GM03348 (cell line): Measurements from ENCODE around the gene ARPC5L.
"Not testable (repeated sequence)": the region's sequence is repeated elsewhere in the genome, so short reads cannot be mapped to it uniquely, and the experiment has no call there.

Experiments
- DNase-seq: peaks from one replicate; pipeline ENCODE4 v3.0.0; 2012; ENCODE audit warnings: low spot score

Gene ARPC5L

DNA sequence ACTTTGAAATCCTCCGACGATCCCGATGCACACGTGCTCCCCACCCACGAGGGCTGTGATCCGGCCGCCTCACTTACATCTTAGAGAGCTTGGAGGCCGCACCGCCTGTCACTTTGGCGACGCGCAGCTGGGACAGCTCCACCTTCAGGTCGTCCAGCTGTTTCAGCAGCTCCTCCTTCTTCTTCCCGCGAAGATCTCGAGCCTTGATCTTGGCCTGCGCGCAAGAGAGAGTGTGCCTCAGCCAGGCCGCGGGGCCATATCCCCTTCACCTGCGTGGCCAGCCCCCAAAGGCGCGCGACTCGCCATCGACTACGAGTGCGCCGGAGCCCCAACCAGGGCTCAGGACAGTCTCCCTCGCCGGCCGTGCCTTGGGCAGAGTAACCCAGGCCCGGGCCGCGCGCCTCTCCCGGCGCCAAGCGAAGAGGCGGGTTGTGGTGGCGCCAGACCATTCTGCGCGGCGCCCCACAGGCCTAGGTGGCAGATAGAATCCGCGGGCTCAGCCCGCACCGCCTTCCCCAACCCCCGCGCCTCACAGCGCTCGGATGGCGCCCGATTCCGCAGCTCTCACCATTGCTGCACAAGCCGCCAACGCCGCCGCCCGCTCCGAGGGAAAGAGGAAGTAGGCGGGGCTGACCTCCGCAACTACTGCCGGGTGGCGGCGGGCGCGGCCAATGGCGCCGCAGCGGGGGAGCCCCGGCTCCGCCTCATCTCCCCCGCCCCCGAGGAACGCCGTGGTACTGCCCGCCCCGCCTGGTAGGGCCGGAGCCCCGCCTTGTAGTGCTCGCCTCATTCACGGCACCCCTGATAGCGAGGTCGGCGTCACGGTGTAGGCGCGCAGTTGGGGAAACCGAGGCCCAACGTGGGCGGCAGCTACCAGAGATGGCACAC lies at the start of gene ARPC5L, which contains the start of gene RPL35:
Gene ARPC5L (plus strand): TSS at position 789 of the 888 bp plus-strand sequence. CDS start 7,161 bp downstream, outside the sequence.
Gene RPL35 (minus strand): TSS at position 616 of the 888 bp plus-strand sequence. CDS start 45 bp downstream, at position 571.
- peak; percentile 99 for DNase-seq

DNA sequence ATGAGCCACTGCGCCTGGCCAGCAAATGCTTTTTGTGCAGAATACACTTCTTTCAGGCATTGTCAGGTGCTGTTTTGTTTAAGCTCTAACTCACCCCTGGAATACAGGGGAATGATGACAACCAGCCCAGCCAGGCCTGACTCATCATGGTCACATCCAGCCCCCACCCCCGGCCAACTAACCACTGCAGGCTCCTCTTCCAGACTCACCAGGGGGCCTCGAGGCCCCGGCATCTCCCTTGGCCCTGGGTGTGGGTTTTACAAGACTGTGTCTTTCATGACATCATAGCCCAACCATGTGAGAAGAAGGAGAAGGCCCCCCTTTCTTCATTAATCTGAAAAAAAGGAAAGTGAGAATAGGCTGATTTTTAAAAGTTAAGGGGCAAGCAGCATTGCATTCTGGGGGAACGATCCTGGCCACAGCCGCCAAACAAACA lies 49.5 kb upstream of the ARPC5L start:
- peak; percentile 79 for DNase-seq

DNA sequence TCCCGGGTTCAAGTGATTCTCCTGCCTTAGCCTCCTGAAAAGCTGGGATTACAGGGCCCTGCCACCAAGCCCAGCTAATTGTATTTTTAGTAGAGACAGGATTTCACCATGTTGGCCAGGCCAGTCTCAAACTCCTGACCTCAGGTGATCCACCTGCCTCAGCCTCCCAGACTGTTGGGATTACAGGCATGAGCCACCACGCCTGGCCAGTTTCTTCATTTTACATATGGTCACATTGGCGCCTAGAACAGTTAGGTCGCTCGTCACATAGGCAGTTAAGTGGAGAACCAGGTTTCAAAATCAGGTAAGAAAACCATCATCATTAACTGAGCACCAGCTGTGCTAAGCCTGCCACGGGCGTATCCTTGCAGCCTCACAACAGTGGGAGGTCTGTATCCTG lies 48.9 kb upstream of the ARPC5L start:
- no peak for DNase-seq

DNA sequence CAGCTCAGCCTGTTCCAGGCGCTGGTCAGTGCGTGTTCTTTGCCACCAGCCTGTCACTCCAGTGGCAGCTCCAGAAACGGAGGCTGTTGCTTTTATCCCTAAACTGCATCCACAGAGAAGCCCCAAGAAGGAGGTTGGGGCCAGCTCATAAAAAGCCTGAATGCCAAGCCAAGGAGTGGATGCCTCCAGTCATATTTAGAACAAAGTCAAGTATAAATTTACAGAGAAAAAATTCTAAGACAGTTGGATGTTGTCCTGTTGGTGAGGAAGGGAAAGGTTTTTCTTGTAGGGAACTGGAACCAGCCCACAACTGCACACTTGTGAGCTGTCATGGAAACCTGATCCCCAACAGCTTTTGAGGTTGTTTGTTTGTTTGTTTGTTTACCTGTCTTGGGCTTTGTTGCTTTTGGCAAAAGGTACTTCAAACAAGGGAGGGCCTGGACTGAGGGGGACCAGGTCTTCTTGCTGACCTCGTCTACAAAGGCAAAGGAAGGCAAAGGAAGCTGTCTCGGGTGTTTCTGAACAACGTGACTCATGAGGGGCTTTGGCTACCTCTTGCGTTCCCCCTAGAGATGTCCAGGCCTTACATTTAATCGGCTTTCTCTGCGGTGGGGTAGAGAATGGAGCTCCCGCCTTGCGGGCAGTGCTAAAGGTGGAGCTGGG lies 48.3 kb upstream of the ARPC5L start:
- DNase-seq = no peak

DNA sequence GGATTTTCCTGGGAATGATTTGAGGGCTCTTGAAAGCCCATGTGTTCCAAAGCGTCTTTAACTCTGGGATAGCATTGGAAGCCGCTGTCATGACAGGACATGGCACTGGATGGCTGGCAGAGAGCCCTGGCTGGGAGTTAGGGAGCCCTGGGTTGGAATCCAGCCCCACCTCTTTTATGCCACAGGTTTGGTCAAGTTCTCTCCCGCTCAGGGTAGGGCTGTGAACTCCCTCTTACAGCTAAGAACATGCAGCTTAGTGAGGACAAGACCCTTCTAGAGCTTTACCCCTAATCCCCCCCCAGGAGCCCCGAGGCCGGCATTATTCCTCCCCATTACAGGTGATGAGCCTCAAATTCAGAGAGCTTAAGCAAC lies 47.8 kb upstream of the ARPC5L start:
- DNase-seq = no peak

DNA sequence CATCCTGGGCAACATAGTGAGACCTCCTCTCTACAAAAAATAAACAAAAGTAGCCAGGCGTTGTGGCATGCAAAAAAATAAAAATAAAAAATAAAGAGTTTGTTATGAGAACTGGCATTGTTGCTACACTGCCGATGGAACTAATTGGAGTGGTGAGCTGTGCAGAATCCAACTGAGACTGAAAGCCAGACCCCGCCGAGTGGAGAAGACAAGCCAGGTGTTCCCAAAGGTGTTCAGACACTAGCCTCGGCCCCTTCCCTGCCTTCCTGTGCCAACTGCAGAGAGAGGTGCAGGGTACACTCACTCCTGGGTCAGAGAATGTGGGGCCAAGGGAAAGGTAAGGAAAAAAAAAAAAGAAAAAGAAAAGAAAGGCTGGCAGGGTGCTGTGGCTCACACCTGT lies 46.3 kb upstream of the ARPC5L start:
- DNase-seq = no peak

DNA sequence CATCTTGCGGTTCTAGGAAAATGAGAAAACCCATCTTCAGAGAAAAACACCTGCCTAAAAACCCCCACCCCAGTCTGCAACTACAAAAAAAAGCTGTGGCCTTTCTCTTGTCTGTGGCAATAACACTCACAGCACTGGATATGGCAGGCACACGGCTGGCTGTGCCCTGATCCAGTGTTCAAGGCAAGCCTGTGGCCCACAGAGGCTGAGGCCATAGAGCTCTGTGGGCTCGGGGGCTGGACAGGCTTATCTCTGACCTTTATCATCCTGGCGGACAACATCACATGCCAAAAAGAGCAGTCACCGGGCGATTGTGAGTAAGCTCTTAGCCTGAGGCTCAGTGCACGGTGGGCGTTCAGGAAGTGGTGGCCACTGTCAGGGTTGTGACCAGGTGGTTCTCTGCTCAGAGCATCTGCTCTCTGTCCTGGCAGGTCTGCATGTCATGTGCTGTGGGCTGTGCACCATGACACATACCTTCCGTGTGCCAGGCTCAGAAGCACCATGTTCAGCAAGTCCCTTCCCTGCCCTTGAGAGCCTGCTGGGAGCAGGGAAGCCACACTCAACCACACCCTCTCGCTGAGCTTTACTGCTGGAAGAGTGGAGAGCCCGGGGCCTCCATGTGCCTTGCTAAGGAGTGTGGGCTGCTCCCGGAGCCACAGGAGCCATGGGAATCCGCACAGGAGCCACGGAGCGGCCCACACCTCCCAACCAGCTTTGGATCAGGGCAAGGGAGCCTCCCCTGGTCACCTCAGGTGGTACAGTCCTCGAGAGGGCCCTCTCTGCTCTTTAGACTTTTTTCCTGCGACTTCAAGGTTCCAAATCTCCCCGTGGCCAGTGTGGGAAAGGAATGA lies 43.3 kb upstream of the ARPC5L start:
- no peak for DNase-seq

DNA sequence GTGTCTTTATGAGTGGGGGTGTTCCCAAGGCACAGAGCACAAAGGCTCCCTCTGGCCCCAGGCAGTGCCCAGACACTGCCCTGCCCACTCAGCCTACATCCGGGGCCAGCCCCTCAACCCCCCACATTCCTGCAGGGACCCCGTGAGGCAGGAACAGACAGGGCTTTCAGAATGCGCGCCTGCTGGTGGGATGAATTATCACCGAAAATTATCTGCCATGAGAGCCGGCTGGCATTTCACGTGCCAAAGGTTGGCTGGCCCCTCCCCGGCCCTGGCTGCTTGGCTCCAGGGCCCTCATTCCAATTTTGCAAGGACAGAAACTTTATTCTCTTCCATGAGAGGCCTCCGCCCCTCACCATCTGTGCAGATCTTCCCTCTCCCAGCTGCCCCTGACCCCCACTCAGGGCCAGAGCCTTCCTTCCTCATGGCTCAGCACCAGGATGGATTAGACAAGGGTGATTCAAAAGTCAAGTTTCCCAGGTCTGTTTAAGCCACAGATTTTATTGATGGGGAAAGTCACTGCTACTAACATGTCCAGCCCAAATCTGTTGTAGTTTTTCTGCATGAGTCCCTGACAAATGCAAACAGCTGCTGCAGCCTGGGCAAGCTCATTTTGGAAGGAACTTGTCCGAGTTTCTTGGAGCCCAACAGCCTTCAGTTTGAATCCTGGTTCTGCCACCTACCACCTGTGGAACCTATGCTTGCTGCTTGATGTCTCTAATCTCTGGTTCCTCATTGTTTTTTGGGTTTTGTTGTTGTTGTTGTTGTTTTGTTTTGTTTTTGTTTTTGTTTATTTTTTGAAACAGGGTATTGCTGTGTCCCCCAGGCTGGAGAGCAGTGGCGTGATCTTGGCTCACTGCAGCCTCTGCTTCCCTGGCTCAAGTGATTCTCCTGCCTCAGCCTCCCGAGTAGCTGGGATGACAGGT lies 41.0 kb upstream of the ARPC5L start:
- DNase-seq = peak; percentile 3

DNA sequence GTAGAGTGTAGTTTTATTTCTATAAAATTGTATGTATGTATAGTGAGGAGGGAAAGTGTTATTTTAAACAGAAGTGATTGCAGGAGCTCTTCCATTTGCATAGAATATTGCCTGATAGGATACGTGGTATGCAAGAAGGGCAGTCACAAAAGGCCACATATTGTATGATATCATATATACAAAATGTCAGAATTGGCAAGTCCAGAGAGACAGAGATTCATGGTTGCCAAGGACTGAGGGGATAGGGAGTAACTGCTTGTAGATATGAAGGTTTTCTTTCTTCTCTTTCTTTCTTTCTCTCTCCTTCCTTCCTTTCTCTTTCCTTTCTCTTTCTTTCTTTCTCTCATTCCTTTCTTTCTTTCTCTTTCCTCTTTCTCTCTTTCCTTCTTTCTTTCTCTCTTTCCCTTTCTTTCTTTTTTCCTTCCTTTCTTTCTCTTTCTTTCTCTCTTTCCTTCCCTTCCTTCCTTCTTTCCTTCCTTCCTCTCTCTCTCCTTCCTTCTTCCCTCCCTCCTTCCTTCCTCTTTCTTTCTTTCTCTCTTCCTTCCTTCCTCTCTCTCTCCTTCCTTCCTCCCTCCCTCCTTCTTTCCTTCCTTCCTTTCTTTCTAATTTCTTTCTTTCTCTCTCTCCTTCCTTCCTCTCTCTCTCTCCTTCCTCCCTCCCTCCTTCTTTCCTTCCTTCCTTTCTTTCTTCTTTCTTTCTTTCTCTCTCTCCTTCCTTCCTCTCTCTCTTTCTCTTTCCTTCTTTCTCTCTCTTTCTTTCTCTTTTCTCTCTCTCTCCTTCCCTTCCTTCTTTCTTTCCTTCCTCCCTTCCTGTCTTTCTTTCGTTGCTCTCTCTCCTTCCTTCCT lies 33.2 kb upstream of the ARPC5L start:
- no peak for DNase-seq

DNA sequence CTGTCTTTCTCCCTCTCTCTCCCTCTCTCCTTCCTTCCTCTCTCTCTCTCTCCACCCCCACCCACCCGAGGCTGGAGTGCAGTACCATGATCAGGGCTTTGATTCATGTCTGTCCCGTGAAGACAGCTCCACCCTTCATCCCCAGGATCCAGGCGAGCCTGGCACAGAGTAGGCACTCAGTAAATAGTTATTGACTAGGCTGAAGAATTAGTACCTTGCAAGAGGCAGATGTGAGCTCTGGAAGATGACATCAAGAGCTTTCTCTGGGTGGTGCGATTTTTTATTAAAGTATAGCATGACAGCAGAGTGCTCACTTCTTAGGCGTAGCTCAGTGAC lies 32.6 kb upstream of the ARPC5L start:
- no peak for DNase-seq

DNA sequence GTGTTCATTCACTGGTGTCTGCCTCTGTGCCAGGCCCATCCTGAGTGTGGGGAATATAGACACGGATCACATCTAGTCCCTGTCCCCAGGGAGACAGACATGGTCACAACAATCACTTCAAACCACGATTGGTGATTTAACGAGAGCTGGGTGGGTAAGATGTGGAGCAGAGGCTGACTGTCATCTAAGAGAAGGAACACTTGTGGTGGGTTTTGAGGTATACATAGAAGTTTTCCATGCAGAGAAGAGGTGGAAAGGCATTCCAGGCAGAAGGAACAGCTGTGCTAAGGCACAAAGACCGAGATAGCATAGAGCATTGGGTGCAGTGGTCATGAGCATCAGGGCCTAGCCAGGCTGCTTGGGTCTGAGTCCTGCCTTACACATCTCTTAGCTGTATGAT lies 31.3 kb upstream of the ARPC5L start:
- DNase-seq = no peak

DNA sequence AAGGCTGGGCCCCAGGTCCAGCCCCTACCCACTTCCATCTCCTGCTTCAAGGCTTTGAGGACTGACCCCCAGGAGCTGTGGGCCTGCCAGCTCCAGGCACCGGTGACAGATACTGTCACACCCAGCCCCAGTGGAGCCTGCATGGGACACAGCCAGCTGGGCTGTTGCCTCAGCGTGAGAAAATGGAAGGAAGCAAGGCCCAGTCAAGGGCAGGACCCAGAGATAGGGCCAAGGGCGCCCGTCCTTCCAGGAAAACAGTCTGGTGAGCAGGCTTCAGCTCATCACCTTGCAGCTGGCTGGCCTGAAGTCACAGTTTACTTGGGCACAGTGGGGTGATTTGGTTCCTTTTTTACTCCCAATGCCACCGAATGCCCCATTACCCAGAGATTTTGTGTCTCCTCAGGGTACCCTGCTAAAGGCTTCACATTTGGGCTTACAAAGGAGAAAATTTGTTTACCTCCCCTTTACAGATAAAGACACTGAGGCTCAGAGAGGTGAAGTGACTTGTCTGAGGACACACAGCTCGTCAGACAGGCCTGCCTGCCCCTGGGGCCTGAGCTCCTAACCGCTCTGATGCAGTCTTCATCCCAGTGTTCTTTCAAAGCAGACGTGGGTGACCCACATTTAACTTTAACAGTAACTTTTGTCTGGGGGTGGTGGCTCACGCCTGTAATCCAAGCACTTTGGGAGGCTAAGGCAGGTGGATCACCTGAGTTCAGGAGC lies 30.1 kb upstream of the ARPC5L start:
- DNase-seq = no peak

DNA sequence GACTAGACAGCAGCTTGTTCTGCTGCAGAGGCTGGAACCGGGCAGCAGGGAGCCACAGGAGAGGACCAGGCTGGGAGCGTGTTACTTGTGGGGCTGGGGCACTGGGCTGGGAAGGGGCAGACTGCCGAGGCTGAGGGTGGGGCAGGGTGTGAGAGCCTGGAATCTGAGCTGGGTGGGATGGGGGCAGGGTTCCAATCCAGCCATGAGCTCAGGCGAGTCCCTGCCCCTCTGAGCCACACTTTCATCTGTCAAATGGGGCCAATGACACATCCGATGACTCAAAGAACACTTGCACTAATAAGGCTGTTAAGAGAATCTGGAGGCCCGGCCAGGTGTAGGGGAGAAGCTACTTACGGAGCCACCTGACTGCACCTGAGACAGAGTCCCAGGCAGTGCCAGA lies 27.3 kb upstream of the ARPC5L start:
- DNase-seq = peak; percentile 36

DNA sequence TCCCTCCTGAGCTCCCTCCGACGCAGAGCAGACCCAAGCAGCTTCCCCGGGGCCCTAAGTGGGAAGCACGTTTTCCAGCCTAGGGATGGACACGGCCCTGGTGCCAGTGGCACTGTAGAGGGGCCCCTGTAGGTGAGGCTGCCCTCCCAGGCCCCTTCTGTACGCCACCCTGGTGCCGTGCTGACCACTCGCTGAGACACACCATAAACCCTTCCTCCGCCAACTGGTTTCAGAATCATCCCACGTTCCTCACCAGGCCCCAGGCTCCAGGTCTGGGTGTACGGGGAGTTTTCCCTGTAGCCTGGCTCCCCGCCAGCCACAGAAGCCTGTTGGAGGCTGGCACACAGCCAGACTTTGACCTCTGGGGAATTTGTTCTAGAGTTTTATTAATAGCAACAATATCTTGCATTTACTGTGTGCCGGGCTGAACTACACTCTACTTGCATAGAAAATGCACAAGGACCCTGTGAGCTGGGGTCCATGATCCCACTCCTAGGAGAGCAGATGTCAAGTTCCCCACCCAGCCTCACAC lies 26.8 kb upstream of the ARPC5L start:
- no peak for DNase-seq

DNA sequence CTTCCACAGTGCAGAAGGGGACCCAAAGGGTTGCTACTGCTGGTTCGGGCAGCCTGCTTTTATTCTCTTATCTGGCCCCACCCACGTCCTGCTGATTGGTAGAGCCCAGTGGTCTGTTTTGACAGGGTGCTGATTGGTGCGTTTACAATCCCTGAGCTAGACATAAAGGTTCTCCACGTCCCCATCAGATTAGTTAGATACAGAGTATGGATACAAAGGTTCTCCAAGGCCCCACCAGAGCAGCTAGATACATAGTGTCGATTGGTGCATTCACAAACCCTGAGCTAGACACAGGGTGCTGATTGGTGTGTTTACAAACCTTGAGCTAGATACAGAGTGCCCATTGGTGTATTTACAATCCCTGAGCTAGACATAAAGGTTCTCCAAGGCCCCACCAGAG lies 23.8 kb upstream of the ARPC5L start:
- not testable (repeated sequence) for DNase-seq

DNA sequence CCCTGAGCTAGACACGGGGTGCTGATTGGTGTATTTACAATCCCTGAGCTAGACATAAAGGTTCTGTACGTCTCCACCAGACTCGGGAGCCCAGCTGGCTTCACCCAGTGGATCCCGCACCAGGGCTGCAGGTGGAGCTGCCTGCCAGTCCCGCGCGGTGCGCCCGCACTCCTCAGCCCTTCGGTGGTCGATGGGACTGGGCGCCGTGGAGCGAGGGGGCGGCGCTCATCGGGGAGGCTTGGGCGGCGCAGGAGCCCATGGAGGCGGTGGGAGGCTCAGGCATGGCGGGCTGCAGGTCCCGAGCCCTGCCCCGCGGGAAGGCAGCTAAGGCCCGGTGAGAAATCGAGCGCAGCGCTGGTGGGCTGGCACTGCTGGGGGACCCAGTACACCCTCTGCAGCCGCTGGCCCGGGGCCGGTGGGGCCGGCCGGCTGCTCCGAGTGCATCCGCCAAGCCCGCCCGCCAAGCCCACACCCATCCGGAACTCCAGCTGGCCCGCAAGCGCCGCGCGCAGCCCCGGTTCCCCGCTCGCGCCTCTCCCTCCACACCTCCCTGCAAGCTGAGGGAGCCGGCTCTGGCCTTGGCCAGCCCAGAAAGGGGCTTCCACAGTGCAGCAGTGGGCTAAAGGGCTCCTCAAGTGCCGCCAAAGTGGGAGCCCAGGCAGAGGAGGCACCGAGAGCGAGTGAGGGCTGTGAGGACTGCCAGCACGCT lies 23.2 kb upstream of the ARPC5L start:
- not testable (repeated sequence) for DNase-seq

DNA sequence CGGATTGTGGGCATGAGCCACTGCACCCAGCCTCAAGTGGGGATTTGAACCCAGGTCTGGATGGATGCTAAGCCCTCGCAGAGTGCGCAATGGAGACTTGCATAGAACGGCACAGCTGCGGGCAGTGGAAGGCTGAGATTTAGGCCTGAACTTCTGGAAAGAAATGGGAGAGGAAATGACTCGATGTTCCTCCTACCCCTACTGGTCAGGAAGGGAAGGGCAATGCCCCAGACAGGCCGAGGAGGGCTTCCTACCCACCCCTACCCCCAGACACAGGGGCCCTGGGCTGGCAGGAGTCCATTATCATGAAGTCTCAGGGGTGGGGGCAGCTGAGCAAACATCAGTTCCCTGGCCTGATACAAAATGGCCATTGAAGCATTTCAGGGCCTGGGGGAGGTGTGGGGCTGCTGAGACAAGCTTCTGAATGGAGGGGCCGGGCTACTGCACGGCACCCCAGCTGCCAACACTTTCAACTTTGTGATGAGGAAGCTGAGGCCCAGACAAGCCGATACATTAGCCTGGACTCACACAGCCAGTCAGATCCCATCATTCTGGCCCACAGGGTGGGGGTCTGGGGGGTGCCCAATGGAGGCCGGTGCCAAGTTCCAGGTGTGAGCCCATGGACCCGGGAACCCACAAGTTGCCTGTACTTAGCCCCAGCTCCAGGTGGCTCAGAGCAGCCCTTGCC lies 22.2 kb upstream of the ARPC5L start:
- DNase-seq = peak; percentile 50

DNA sequence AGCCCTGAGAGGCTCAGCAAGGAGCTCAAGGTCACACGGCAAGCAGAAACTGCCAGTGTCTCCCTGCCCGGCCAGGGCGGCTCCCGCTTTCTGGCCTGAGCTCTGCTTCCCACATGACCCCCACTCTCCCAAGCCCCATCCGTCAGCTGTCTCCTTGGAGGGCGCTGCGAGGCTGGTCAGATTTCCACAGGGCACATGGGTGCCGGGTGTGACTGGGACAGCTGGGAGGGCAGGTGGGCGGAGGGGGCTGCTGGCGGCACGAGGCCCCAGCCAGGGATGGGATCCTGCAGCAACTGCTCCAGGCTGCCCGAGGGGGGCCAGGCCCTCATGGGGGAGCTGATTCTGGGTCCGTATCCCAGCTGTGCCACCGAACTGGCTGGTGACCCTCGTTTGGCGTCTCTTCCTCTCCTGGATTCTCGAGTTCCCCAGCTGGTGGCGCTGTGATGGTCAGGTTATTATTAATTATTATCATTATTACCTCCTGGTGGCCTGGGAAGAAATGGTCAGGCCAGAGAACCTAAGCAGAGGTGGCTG lies 21.6 kb upstream of the ARPC5L start:
- no peak for DNase-seq
